Brain microvascular endothelial cell (primary cell): ENCODE data around the gene CAMK2A.
A peak's percentile ranks its signal among the peaks of the same experiment; 100 is the strongest.

Source experiments
- DNase-seq: peaks from one replicate; pipeline ENCODE4 v3.0.0-alpha.2; 2020
- H3K27ac ChIP-seq: fragments of 250-450 bp; sonication (Bioruptor Pico); 2 replicates; pipeline ENCODE4 v1.5.1; 2020; ENCODE audit warnings: mild to moderate bottlenecking, moderate library complexity
- H3K27me3 ChIP-seq: fragments of 250-450 bp; sonication (Bioruptor Pico); replicated peaks from 2 replicates; pipeline ENCODE4 v1.5.1; 2020; ENCODE audit warnings: mild to moderate bottlenecking
- H3K36me3 ChIP-seq: fragments of 250-450 bp; sonication (Bioruptor Pico); replicated peaks from 2 replicates; pipeline ENCODE4 v1.5.1; 2020; ENCODE audit warnings: mild to moderate bottlenecking
- H3K4me3 ChIP-seq: 2 replicates; pipeline ENCODE4 v1.5.1; 2011; ENCODE audit warnings: low read depth, mild to moderate bottlenecking, control low read depth, low read length, moderate library complexity
- in situ Hi-C: cut with HindIII; loops from 2 replicates; pipeline ENCODE4 v1.10.0; 2017; ENCODE audit warnings: low sequenced_read_pairs, low pct_ligation_motif_present
- TF ChIP-seq, protein P1 (sequence below): IDR thresholded peaks from 2 replicates; pipeline ENCODE4 v1.5.1; 2011; ENCODE audit warnings: low read depth, mild to moderate bottlenecking, moderate library complexity, low read length, control low read depth, inconsistent platforms; ENCODE audit errors: missing control alignments

The CAMK2A gene

GRCh38 chr5:150175536-150175935 is 114.0 kb downstream of the CAMK2A start:
- H3K36me3 ChIP-seq: no peaks in the 10 kb centered on the region
- H3K27ac ChIP-seq: no peak overlapping the region
- TF ChIP-seq, protein P1, sequence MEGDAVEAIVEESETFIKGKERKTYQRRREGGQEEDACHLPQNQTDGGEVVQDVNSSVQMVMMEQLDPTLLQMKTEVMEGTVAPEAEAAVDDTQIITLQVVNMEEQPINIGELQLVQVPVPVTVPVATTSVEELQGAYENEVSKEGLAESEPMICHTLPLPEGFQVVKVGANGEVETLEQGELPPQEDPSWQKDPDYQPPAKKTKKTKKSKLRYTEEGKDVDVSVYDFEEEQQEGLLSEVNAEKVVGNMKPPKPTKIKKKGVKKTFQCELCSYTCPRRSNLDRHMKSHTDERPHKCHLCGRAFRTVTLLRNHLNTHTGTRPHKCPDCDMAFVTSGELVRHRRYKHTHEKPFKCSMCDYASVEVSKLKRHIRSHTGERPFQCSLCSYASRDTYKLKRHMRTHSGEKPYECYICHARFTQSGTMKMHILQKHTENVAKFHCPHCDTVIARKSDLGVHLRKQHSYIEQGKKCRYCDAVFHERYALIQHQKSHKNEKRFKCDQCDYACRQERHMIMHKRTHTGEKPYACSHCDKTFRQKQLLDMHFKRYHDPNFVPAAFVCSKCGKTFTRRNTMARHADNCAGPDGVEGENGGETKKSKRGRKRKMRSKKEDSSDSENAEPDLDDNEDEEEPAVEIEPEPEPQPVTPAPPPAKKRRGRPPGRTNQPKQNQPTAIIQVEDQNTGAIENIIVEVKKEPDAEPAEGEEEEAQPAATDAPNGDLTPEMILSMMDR: peak; percentile 84
- no peak for DNase-seq
- no peaks in the 10 kb centered on the region for H3K27me3 ChIP-seq
- no peak overlapping the region for H3K4me3 ChIP-seq
- in situ Hi-C loops: no loop called here

DNA sequence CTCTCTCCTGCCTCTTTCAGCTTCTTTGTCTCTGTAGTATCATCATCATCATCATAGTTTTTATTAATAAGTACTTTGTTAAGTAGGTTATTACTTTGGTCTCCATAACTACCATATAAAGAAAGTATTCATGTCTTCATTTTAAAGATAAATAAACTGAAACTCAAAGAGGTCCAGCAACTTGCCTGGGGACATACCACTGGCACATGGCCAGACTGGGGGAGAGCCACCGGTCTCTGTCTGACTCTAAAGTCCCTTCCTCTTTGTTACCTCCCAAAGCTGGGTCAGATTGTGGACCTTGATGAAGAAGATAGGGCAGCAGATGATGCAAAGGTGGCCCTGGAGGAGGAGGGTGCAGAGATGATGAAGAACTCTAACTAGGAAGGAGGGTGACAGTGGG is 114.5 kb downstream of the CAMK2A start:
- DNase-seq: no peak
- in situ Hi-C loops: no loop called here
- TF ChIP-seq, protein P1: no peak
- no peaks in the 10 kb centered on the region for H3K36me3 ChIP-seq
- no peak overlapping the region for H3K4me3 ChIP-seq
- H3K27ac ChIP-seq: no peak overlapping the region
- no peaks in the 10 kb centered on the region for H3K27me3 ChIP-seq

GRCh38 chr5:150174285-150174684 is 115.3 kb downstream of the CAMK2A start:
- Histone ChIP-seq H3K27ac (no peak overlapping the region), H3K4me3 (no peak overlapping the region), H3K27me3 (peaks cover 4% of the 10 kb centered on the region), H3K36me3 (no peaks in the 10 kb centered on the region)
- in situ Hi-C loops: no loop called here
- DNase-seq: no peak
- TF ChIP-seq, protein P1: no peak

DNA sequence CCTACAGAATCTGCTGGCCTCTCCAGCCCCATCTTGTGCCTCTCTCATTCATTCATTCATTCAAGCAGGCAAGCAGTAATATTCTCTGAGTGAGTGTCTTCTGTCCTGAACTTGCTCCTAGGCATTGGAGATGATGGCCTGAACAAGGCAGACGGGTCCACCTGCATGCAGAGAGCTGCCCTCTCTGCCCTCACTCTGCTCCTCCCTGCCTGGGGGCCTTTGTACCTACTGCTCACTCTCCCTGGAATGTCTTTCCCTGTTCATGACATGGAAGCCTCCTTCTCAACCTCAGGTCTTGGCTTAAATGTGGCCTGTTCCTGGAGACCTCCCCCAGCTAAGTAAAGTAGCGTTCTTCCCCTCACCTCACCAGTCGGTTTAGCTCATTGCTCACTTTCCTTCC is 116.4 kb downstream of the CAMK2A start:
- TF ChIP-seq, protein P1: no peak
- in situ Hi-C loops: no loop called here
- Histone ChIP-seq H3K27ac (no peak overlapping the region), H3K4me3 (no peak overlapping the region), H3K36me3 (no peaks in the 10 kb centered on the region), H3K27me3 (peaks cover 6% of the 10 kb centered on the region)
- no peak for DNase-seq

GRCh38 chr5:150172556-150172955 is 117.0 kb downstream of the CAMK2A start:
- Histone ChIP-seq H3K27me3 (peaks cover 6% of the 10 kb centered on the region), H3K27ac (no peak overlapping the region), H3K4me3 (no peak overlapping the region), H3K36me3 (no peaks in the 10 kb centered on the region)
- in situ Hi-C loops: no loop called here
- TF ChIP-seq, protein P1: no peak
- DNase-seq: no peak

- in situ Hi-C loops: no loop called here
- Histone ChIP-seq H3K27ac (no peak overlapping the region), H3K4me3 (no peak overlapping the region), H3K36me3 (no peaks in the 10 kb centered on the region), H3K27me3 (peaks cover 6% of the 10 kb centered on the region)
- no peak for DNase-seq
- TF ChIP-seq, protein P1: no peak
These were observed 117.4 kb downstream of the CAMK2A start for GRCh38 chr5:150172145-150172544.
